ENCODE data around the gene GFY.
"Not testable (repeated sequence)": the region's sequence is repeated elsewhere in the genome, so short reads cannot be mapped to it uniquely, and the experiment has no call there.

The GFY gene

DNA sequence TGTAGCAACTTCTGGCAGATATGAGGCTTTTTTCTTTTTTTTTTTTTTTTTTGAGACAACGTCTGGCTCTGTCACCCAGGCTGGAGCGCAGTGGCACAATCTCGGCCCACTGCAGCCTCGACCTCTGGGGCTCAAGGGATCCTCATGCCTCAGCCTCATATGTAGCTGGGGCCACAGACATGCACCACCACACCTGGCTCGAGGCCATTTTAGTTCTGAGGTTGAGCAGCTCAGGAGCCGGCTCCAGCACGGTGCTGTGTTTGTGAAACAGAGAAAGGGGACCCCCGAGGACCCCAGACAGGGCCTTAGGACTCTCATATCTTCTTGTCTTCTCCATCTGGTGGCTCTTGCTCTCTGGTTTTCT lies 45.4 kb downstream of the GFY start:
- no peak for DNase-seq

DNA sequence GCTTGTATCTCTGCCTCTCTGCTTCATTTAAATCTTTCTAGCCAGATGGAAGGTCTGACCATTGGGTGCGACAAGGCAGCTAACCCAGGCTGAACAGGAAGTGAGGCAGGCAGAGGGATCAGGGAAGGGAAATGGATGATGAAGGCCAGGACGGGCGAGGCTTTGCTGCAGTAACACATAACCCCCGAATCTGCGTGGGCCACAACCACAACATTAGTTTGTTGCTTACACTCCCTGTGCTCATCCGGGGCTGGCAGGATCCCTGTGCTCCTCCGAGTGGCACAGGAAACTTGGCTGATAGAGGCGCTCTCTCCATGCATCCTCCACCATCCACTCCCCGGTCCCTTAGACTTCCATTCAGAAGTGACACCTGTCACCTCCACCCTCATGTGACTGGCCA lies 47.7 kb downstream of the GFY start:
- no peak for DNase-seq

DNA sequence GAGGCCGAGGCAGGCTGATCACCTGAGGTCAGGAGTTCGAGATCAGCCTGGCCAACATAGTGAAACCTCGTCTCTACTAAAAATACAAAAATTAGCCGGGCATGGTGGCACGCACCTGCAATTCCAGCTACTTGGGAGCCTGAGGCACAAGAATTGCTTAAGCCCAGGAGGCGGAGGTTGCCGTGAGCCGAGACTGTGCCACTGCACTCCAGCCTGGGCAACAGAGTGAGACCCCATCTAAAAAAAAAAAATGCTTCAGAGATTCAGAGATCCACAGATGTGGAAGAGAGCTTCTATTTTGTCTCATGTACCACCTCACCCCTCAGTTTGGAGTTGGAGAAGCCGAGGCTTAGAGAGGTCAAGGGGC lies 48.3 kb downstream of the GFY start:
- DNase-seq = not testable (repeated sequence)

DNA sequence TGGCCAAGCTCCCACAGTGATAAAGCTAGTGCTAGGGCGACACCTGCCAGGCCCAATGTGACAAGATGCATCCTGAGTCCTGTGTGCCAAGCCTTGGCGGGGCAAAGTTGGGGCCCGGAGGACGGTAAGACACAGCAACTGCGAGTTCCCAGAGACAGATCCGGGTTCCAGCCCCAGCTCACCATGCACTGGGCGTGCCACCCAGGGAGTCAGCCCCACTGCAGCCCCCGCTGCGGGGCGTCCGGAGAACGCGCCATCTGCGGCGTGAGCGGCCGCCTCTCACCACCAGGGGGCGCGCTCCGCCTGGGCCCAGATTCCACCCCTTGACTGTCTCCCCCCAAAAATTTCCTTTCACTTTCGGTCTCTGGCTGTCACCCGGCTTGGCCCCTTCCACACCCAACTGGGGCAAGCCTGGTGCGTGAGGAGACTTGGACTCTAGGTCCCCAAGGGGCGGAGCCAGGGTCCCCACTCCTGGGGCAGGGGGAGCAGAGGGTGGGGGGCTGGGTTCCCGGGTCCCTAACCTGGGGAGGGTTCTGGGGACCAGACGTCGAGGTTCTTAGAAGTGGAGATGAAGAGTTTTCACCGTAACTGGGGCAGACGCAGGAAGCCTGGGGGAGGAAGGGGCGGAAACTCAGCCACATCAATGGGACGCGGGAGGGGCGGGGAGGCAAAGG lies 48.8 kb downstream of the GFY start, which contains the start of gene FLT3LG:
TSS of gene FLT3LG (plus strand) at position 348 of the 674 bp plus-strand sequence. CDS start 425 bp downstream, outside the sequence.
- DNase-seq = peak; percentile 89

- DNase-seq = no peak
Observed at GRCh38 chr19:49474542-49474924, 49.3 kb downstream of the GFY start.

DNA sequence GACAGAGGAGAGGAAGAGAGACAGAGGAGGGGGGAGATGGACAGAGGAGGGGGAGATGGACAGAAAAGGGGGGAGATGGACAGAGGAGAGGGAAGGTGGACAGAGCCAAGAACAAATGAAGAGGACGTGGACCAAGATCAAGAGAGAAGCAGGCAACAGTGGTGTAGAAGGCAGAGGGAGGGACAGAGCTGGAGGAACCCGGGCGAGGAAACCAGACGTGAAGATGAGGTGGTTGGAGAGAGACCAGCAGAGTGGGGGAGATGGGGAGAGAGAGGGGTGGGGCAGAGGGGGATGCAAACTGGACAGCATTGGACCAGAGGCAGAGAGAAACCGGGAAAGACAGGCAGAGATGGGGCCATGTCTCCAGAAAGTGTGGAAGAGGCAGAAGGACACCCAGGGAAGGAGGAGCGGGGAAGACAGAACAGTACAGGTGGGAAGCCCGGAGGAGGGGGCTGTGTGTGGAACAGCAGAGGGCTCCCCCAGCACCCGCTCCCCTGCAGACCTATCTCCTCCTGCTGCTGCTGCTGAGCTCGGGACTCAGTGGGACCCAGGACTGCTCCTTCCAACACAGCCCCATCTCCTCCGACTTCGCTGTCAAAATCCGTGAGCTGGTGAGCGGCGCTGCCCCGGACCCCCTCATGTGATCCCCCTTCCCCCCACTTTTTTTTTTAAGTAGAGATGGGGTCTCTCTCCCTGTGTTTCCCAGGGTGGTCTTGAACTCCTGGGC lies 50.2 kb downstream of the GFY start:
- DNase-seq = no peak

DNA sequence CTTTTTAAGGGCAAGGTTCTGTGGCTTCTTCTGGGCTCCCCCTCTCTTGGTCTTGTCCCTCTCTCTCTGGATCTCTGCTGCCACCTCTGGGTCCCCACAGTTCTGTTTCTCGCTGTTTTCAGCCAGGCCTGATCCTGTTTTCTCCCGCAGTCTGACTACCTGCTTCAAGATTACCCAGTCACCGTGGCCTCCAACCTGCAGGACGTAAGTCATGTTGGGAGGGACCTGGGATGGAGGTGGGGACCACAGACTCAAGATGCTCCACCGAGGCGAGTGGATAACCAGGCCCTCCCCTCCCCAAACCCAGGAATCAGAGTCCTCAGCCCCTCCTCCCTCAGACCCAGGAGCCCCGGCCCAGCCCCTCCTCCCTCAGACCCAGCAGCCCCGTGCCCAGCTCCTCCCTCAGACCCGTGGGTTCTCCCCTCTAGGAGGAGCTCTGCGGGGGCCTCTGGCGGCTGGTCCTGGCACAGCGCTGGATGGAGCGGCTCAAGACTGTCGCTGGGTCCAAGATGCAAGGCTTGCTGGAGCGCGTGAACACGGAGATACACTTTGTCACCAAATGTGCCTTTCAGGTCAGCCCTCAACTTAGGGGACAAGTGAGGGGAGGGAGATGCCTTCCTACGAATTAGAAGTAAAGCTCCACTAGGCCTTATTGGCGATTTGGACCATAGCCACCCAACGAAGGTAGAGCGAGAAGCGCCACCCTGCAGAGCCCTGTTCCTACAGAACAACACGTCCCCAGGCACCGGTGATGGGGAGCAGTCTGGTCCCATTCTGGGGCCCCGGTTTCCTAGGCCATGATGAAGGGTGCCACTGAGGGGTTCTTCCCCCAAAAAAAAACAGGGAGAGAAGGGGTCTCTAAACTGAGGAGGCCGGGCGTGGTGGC lies 51.0 kb downstream of the GFY start:
- DNase-seq = no peak

All from suppressor macrophage treated with lipopolysaccharide for 4 hours (primary cell).